ENCODE data around the gene NOL12.

Gene NOL12

DNA sequence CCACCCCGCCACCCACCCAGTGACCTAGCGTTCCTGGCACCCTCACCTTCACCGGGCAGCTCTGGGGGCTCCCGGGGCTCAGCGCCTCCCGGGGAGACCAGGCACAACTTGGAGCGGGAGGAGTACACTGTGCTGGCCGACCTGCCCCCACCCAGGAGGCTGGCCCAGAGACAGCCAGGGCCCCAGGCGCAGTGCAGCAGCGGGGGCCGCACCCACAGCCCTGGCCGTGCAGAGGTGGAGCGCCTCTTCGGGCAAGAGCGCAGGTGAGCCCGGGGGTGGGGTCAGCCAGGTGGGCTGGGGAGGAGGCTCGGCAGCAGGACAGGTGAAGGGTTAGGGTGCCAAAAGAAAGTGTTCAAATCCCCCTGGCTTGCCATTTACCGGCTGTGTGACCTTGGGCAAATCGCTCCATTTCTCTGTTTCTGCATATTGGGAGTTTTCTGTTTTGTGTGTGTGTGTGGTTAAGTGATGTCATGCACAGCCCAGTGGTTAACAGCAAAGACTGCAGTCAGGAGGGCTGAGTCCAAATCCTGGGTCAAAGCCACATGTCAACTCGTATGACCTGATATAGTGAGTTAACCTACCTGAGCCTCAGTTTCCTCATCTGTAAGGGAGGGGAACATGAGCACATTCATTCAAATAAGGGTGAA is 40.2 kb downstream of the NOL12 start:
- TF ChIP-seq SPI1 (IDR thresholded peaks at IDR 0.05; ENCODE audit: borderline replicate concordance, low read depth), result no peak
- TF ChIP-seq POLR2AphosphoS5 (IDR thresholded peaks at IDR 0.05; ENCODE audit: low read depth), result no peak
- TF ChIP-seq, protein P1, sequence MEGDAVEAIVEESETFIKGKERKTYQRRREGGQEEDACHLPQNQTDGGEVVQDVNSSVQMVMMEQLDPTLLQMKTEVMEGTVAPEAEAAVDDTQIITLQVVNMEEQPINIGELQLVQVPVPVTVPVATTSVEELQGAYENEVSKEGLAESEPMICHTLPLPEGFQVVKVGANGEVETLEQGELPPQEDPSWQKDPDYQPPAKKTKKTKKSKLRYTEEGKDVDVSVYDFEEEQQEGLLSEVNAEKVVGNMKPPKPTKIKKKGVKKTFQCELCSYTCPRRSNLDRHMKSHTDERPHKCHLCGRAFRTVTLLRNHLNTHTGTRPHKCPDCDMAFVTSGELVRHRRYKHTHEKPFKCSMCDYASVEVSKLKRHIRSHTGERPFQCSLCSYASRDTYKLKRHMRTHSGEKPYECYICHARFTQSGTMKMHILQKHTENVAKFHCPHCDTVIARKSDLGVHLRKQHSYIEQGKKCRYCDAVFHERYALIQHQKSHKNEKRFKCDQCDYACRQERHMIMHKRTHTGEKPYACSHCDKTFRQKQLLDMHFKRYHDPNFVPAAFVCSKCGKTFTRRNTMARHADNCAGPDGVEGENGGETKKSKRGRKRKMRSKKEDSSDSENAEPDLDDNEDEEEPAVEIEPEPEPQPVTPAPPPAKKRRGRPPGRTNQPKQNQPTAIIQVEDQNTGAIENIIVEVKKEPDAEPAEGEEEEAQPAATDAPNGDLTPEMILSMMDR (IDR thresholded peaks at IDR 0.05; ENCODE audit: insufficient read depth, low read length), result no peak
- TF ChIP-seq, protein P2, sequence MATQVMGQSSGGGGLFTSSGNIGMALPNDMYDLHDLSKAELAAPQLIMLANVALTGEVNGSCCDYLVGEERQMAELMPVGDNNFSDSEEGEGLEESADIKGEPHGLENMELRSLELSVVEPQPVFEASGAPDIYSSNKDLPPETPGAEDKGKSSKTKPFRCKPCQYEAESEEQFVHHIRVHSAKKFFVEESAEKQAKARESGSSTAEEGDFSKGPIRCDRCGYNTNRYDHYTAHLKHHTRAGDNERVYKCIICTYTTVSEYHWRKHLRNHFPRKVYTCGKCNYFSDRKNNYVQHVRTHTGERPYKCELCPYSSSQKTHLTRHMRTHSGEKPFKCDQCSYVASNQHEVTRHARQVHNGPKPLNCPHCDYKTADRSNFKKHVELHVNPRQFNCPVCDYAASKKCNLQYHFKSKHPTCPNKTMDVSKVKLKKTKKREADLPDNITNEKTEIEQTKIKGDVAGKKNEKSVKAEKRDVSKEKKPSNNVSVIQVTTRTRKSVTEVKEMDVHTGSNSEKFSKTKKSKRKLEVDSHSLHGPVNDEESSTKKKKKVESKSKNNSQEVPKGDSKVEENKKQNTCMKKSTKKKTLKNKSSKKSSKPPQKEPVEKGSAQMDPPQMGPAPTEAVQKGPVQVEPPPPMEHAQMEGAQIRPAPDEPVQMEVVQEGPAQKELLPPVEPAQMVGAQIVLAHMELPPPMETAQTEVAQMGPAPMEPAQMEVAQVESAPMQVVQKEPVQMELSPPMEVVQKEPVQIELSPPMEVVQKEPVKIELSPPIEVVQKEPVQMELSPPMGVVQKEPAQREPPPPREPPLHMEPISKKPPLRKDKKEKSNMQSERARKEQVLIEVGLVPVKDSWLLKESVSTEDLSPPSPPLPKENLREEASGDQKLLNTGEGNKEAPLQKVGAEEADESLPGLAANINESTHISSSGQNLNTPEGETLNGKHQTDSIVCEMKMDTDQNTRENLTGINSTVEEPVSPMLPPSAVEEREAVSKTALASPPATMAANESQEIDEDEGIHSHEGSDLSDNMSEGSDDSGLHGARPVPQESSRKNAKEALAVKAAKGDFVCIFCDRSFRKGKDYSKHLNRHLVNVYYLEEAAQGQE (IDR thresholded peaks at IDR 0.05; ENCODE audit: insufficient replicate concordance, low read depth), result no peak
- TF ChIP-seq GABPA (IDR thresholded peaks at IDR 0.05; ENCODE audit: low read depth), result no peak
- no peak overlapping the region for H3K4me3 ChIP-seq (replicated peaks; ENCODE audit: insufficient read depth, low read length)
- H3K27ac ChIP-seq (replicated peaks), result no peak overlapping the region
- no peaks in the 10 kb centered on the region for H3K27me3 ChIP-seq (ENCODE audit: insufficient read depth, poor library complexity, severe bottlenecking)
- peak in 1 of 2 experiments; percentile 38 for DNase-seq (ENCODE audit: low read depth in 1 of 2, low spot score in 1 of 2)

GRCh38 chr22:37728620-37729019 is 42.5 kb downstream of the NOL12 start:
- H3K27ac ChIP-seq (replicated peaks), result no peak overlapping the region
- no peak for DNase-seq (ENCODE audit: low read depth in 1 of 2, low spot score in 1 of 2)
- H3K4me3 ChIP-seq (replicated peaks; ENCODE audit: insufficient read depth, low read length), result no peak overlapping the region
- H3K27me3 ChIP-seq (ENCODE audit: insufficient read depth, poor library complexity, severe bottlenecking), result no peaks in the 10 kb centered on the region
- TF ChIP-seq SPI1 (IDR thresholded peaks at IDR 0.05; ENCODE audit: borderline replicate concordance, low read depth) (no peak), GABPA (IDR thresholded peaks at IDR 0.05; ENCODE audit: low read depth) (no peak), POLR2AphosphoS5 (IDR thresholded peaks at IDR 0.05; ENCODE audit: low read depth) (no peak)
- TF ChIP-seq, protein P1 (IDR thresholded peaks at IDR 0.05; ENCODE audit: insufficient read depth, low read length), result no peak
- TF ChIP-seq, protein P2 (IDR thresholded peaks at IDR 0.05; ENCODE audit: insufficient replicate concordance, low read depth), result no peak

DNA sequence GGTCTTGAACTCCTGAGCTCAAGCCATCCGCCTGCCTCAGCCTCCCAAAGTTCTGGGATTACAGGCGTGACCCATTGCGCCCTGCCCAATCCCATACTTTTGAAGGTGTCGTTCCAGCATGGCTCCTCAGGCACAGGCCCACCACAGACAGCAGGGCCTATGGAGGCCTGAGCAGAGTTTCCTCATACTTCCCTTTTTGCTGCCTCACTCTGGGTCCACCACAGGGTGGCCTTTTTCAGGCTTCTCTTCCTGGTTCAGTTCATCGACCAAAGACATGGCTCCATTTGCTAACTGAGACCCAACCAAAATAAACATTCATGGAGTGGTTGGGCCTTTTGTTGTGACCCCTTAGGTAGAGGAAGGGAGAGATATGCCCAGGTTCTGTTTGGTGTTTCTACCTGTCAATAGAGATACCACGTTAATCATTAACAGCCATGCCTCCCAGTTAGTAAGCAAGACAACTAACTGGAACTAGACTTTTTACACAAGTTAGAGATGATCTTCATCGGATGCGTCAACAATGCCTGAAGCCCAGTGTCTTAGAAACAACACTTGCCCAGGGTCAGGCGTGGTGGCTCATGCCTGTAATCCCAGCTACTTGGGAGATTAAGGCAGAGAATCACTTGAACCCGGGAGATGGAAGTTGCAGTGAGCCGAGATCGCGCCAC is 45.8 kb downstream of the NOL12 start:
- H3K27ac ChIP-seq (replicated peaks), result peak overlapping the region; percentile 66

More for the DNA sequence above, 45.8 kb downstream of the NOL12 start:
- no peaks in the 10 kb centered on the region for H3K27me3 ChIP-seq (ENCODE audit: insufficient read depth, poor library complexity, severe bottlenecking)
- TF ChIP-seq POLR2AphosphoS5 (IDR thresholded peaks at IDR 0.05; ENCODE audit: low read depth) (0 out of 2 replicates have a peak, but pooled peaks have one; percentile 23), SPI1 (IDR thresholded peaks at IDR 0.05; ENCODE audit: borderline replicate concordance, low read depth) (no peak)
- TF ChIP-seq, protein P2 (IDR thresholded peaks at IDR 0.05; ENCODE audit: insufficient replicate concordance, low read depth), result no peak
- TF ChIP-seq, protein P1 (IDR thresholded peaks at IDR 0.05; ENCODE audit: insufficient read depth, low read length), result peak; percentile 19
- H3K4me3 ChIP-seq (replicated peaks; ENCODE audit: insufficient read depth, low read length), result no peak overlapping the region
- DNase-seq (ENCODE audit: low read depth in 1 of 2, low spot score in 1 of 2), result peak in 1 of 2 experiments; percentile 83
